WTC11 (cell line): ENCODE measurements around the gene KATNA1.

Experiments
- CREB1 ChIP-seq: sonication (generic); formaldehyde crosslinking; IDR thresholded peaks from 2 replicates; pipeline ENCODE4 v1.8.0; 2023; ENCODE audit warnings: mild to moderate bottlenecking, missing genetic modification reagents
- CTCF ChIP-seq: fragments of 200-600 bp; IDR thresholded peaks from 2 replicates; pipeline ENCODE4 v1.8.0; 2022; ENCODE audit warnings: antibody characterized with exemption
- JUN ChIP-seq: sonication (generic); formaldehyde crosslinking; IDR thresholded peaks from 2 replicates; pipeline ENCODE4 v1.8.0; 2023; ENCODE audit warnings: mild to moderate bottlenecking, missing genetic modification reagents
- MAX ChIP-seq: sonication (generic); formaldehyde crosslinking; IDR thresholded peaks from 2 replicates; pipeline ENCODE4 v1.8.0; 2022; ENCODE audit warnings: mild to moderate bottlenecking, missing genetic modification reagents
- MYBL2 ChIP-seq: sonication (generic); formaldehyde crosslinking; IDR thresholded peaks from 2 replicates; pipeline ENCODE4 v1.8.1; 2023; ENCODE audit warnings: mild to moderate bottlenecking, moderate library complexity, missing genetic modification reagents
- NR3C1 ChIP-seq: sonication (generic); formaldehyde crosslinking; conservative IDR thresholded peaks from 2 replicates; pipeline ENCODE4 v1.8.1; 2023; ENCODE audit warnings: low read depth, mild to moderate bottlenecking, missing genetic modification reagents
- PRDM15 ChIP-seq: sonication (generic); formaldehyde crosslinking; IDR thresholded peaks from 2 replicates; pipeline ENCODE4 v1.8.0; 2022; ENCODE audit warnings: missing genetic modification reagents
- TEAD1 ChIP-seq: sonication (generic); formaldehyde crosslinking; IDR thresholded peaks from 2 replicates; pipeline ENCODE4 v1.8.0; 2022; ENCODE audit warnings: mild to moderate bottlenecking, missing genetic modification reagents
- ZNF121 ChIP-seq: sonication (generic); formaldehyde crosslinking; IDR thresholded peaks from 2 replicates; pipeline ENCODE4 v1.8.0; 2023; ENCODE audit warnings: missing genetic modification reagents

DNA sequence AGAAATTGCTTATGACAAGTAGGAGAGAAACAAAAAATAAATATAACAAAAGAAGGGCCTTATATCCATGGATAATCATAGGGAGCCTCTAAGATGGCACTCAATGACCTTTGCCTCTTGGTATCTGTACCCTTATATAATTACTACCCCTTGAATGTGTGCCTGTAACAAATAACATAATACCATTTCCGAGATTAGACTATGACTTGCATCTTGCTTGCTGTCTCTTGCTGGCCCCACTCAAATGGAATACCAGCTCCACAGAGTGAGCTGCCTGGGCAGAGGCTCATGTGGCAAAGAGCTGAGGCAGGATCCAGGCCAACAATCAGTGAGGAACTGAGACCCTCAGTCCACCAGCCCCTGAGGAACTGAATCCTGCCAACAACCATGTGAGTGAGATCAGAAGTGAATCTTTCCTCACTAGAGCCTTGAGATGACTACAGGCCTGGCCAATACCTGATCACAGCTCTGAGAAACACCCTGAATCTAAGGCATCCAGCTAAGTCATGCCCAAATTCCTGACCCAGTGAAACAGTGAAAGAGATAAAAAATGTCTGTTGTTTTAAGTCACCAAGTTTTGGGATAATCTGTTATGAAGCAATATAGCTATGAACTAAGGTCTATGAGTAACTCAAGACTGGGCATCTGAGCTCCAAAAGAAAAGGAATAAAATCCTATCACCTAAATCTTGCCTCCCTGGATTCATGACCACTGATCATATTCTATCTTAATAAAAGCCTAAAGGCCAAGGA, 5.5 kb downstream of the KATNA1 start:
- TF ChIP-seq CTCF (no peak), ZNF121 (CRISPR knock-in tag) (no peak), PRDM15 (no peak), CREB1 (CRISPR knock-in tag) (no peak), MAX (no peak), NR3C1 (no peak), MYBL2 (CRISPR knock-in tag) (no peak), TEAD1 (no peak), JUN (CRISPR knock-in tag) (no peak)
